Gastrocnemius medialis (tissue), 4 donors: ENCODE measurements around the gene GLB1L. TPM values are rescaled to one million over a fixed set of nuclear protein-coding genes. Genes with fewer than 3 reads are reported as not detected.
A peak's percentile ranks its signal among the peaks of the same experiment; 100 is the strongest.

Source experiments
- ATAC-seq, 2 donors: fragments of 150-250 bp; one replicate each; pipeline ENCODE4 v1.9.1; 2016
- DNase-seq, 2 donors: peaks; one replicate each; pipeline ENCODE4 v3.0.0-alpha.2; 2019
- H3K27ac ChIP-seq, 4 donors: fragments of 200-600 bp; sonication (generic); 1 replicate in 1 of 4; 2 replicates in 3 of 4; pipeline ENCODE4 v1.5.1; 2016 to 2018; ENCODE audit warnings: mild to moderate bottlenecking in 2 of 4, moderate library complexity in 1 of 4
- H3K27me3 ChIP-seq, 3 donors: fragments of 200-600 bp; sonication (generic) in 2 of 3; 1 replicate in 1 of 3; 2 replicates in 2 of 3; pipeline versions ENCODE4 v1.5.1 to v1.6.0; 2016 to 2019; ENCODE audit warnings: mild to moderate bottlenecking in 1 of 3, moderate library complexity in 1 of 3
- H3K36me3 ChIP-seq, 2 donors: fragments of 200-600 bp; sonication (generic) in 1 of 2; one replicate each; pipeline ENCODE4 v1.5.1; 2017 to 2018
- H3K4me1 ChIP-seq, 2 donors: fragments of 200-600 bp; sonication (generic) in 1 of 2; one replicate each; pipeline ENCODE4 v1.5.1; 2016 to 2017; ENCODE audit warnings: mild to moderate bottlenecking in 2 of 2
- H3K4me3 ChIP-seq, 4 donors: fragments of 200-600 bp; sonication (generic) in 3 of 4; 1 replicate in 1 of 4; 2 replicates in 3 of 4; pipeline ENCODE4 v1.5.1; 2016 to 2019; ENCODE audit warnings: mild to moderate bottlenecking in 2 of 4
- H3K9me3 ChIP-seq, 3 donors: fragments of 200-600 bp; sonication (generic) in 2 of 3; 1 replicate in 1 of 3; 2 replicates in 2 of 3; pipeline ENCODE4 v1.5.1; 2016 to 2019
- POLR2A ChIP-seq, 2 donors: fragments of 450-650 bp; IDR thresholded peaks; one replicate each; pipeline ENCODE4 v1.6.1; 2017; ENCODE audit warnings: antibody characterized with exemption in 2 of 2, mild to moderate bottlenecking in 2 of 2, moderate library complexity in 2 of 2
- in situ Hi-C, 4 donors: fragments of 200-750 bp; cut with MboI; loops; one replicate each; pipeline versions ENCODE4 v1.15.0 to v1.8.0; 2017; ENCODE audit warnings: low sequenced_read_pairs in 4 of 4
- intact Hi-C: fragments of 100-400 bp; cut with DNase I; formaldehyde crosslinking; loops from one replicate; pipeline ENCODE4 v1.15.1; 2023; ENCODE audit warnings: low total_unique reads
- total RNA-seq, 4 donors: library from RNA; depleted of rRNA; stranded (reverse); fragments of >200 nt; gene quantifications; one replicate each; pipeline versions ENCODE4 v1.1.0 to v1.2.3, GENCODE V29; 2016
- TF ChIP-seq, protein P1 (sequence below), 5 experiments: fragments of 450-650 bp in 3 of 5; fragments of 200-600 bp in 2 of 5; sonication (generic) in 2 of 5; IDR thresholded peaks in 4 of 5; conservative IDR thresholded peaks in 1 of 5; 1 replicate in 4 of 5; 2 replicates in 1 of 5; pipeline ENCODE4 v1.5.1; 2016 to 2019; ENCODE audit warnings: antibody characterized with exemption in 5 of 5, mild to moderate bottlenecking in 3 of 5, moderate library complexity in 3 of 5

The GLB1L gene
- total RNA-seq, 4 donors from 2014 or later, result 1.0 to 3.6 (median 1.3) TPM

DNA sequence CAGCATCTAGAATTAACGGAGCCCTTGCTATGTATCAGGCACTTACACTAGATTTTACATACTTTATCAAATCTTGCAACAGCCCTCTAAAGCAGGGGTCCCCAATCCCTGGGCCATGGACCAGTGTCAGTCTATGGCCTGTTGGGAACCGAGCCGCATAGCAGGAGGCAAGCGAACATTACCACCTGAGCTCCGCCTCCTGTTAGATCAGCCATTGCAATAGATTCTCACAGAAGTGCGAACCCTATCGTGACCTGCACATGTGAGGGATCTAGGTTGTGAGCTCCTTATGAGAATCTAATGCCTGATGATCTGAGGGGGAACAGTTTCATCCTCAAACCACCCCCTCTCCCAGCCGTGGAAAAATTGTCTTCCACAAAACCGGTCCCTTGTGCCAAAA lies 47.4 kb upstream of the GLB1L start:
- H3K27ac ChIP-seq, result no peak overlapping the region
- no peak overlapping the region for H3K4me3 ChIP-seq
- TF ChIP-seq, protein P1, sequence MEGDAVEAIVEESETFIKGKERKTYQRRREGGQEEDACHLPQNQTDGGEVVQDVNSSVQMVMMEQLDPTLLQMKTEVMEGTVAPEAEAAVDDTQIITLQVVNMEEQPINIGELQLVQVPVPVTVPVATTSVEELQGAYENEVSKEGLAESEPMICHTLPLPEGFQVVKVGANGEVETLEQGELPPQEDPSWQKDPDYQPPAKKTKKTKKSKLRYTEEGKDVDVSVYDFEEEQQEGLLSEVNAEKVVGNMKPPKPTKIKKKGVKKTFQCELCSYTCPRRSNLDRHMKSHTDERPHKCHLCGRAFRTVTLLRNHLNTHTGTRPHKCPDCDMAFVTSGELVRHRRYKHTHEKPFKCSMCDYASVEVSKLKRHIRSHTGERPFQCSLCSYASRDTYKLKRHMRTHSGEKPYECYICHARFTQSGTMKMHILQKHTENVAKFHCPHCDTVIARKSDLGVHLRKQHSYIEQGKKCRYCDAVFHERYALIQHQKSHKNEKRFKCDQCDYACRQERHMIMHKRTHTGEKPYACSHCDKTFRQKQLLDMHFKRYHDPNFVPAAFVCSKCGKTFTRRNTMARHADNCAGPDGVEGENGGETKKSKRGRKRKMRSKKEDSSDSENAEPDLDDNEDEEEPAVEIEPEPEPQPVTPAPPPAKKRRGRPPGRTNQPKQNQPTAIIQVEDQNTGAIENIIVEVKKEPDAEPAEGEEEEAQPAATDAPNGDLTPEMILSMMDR (IDR thresholded peaks at IDR 0.05 in 4 of 5, conservative IDR thresholded peaks at IDR 0.05 in 1 of 5), result no peak
- no peak for TF ChIP-seq POLR2A (IDR thresholded peaks at IDR 0.05)
- H3K36me3 ChIP-seq, result no peaks in the 10 kb centered on the region
- DNase-seq, result peak in 1 of 2 donors; percentile 7
- no peaks in the 10 kb centered on the region for H3K9me3 ChIP-seq
- peaks cover 8 to 10% of the 10 kb centered on the region in 2 donors for H3K4me1 ChIP-seq
- in situ Hi-C loops (loop anchor here in 2 of 4 donors (10.0 to 25.0 kb wide), 3 partner anchors 128 to 245 kb away; partner anchors contain the start of genes NHEJ1 (in 2 of the 2), CHPF (in 1 of the 2), SLC23A3 (in 1 of the 2) and TMEM198 (in 1 of the 2)), intact Hi-C loops (loop anchor here (10.0 kb wide), 2 partner anchors 242 to 298 kb away; partner anchors contain the start of gene CRYBA2)
- no peaks in the 10 kb centered on the region for H3K27me3 ChIP-seq
- ATAC-seq, result no peak

DNA sequence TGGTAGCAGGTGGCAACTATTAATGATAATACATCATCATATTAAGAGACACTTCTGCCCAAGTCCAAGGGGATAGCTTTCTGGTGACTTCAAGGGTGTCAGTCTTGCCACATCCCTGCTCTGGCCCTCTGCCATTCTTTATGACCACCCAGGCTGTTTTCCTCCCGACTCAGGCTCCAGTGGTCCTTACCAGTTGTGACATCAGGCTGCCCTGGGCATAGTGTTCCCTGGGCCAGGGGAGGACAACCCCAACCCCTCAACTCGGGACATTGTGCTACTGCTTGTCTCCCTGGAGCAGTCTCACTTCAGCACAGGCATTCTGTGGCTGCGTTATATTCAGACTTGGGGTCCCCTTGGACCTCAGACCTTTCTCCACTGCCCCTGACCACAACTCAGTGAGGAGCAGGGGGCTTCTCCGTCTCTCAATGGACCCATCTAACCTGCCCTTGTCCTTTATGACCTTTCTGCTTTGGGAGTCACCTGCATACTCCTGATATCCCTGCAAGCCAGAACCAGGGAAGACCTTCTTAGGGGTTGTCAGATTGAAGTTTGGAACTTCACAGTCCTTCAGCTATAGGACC lies 46.8 kb upstream of the GLB1L start:
- ATAC-seq, result no peak
- peaks cover 8 to 10% of the 10 kb centered on the region in 2 donors for H3K4me1 ChIP-seq
- intact Hi-C loops, result loop anchor here (10.0 kb wide), 2 partner anchors 243 to 297 kb away; partner anchors contain the start of gene CRYBA2
- in situ Hi-C loops, result loop anchor here in 2 of 4 donors (10.0 to 25.0 kb wide), 3 partner anchors 127 to 245 kb away; partner anchors contain the start of genes NHEJ1 (in 2 of the 2), CHPF (in 1 of the 2), SLC23A3 (in 1 of the 2) and TMEM198 (in 1 of the 2)
- no peaks in the 10 kb centered on the region for H3K9me3 ChIP-seq
- H3K27me3 ChIP-seq, result no peaks in the 10 kb centered on the region
- DNase-seq, result peak in 1 of 2 donors; percentile 4
- no peaks in the 10 kb centered on the region for H3K36me3 ChIP-seq
- H3K4me3 ChIP-seq, result no peak overlapping the region
- no peak for TF ChIP-seq POLR2A (IDR thresholded peaks at IDR 0.05)
- TF ChIP-seq, protein P1 (IDR thresholded peaks at IDR 0.05 in 4 of 5, conservative IDR thresholded peaks at IDR 0.05 in 1 of 5), result no peak
- H3K27ac ChIP-seq, result no peak overlapping the region

DNA sequence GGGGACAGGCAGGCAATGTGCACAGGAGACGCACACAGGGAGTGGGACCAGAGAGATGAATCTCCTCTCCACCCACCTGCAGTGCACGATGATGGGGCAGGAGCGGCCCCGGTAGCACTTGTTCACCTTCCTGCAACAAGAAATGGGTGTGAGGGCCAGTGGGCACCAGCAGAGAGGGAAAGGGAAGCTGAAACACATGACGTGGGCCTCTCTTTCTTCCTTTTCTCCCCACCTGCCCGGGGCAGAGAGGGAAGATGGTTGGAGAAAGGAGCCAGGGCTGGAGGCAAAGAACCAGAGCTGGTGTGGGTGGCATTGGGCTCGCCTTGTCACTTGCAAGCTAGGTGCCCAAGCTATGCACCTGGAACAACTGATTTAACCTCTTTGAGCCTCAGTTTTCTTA lies 46.1 kb upstream of the GLB1L start:
- Histone ChIP-seq H3K4me3 (no peak overlapping the region), H3K4me1 (peaks cover 8 to 10% of the 10 kb centered on the region in 2 donors), H3K9me3 (no peaks in the 10 kb centered on the region), H3K27ac (no peak overlapping the region), H3K27me3 (no peaks in the 10 kb centered on the region), H3K36me3 (no peaks in the 10 kb centered on the region)
- TF ChIP-seq, protein P1 (IDR thresholded peaks at IDR 0.05 in 4 of 5, conservative IDR thresholded peaks at IDR 0.05 in 1 of 5), result no peak
- TF ChIP-seq POLR2A (IDR thresholded peaks at IDR 0.05), result no peak
- ATAC-seq (no peak), DNase-seq (peak in 1 of 2 donors; percentile 4)
- in situ Hi-C loops, result loop anchor here in 2 of 4 donors (10.0 to 25.0 kb wide), 3 partner anchors 127 to 246 kb away; partner anchors contain the start of genes NHEJ1 (in 2 of the 2), CHPF (in 1 of the 2), SLC23A3 (in 1 of the 2) and TMEM198 (in 1 of the 2)
- intact Hi-C loops, result loop anchor here (10.0 kb wide), 2 partner anchors 243 to 297 kb away; partner anchors contain the start of gene CRYBA2

DNA sequence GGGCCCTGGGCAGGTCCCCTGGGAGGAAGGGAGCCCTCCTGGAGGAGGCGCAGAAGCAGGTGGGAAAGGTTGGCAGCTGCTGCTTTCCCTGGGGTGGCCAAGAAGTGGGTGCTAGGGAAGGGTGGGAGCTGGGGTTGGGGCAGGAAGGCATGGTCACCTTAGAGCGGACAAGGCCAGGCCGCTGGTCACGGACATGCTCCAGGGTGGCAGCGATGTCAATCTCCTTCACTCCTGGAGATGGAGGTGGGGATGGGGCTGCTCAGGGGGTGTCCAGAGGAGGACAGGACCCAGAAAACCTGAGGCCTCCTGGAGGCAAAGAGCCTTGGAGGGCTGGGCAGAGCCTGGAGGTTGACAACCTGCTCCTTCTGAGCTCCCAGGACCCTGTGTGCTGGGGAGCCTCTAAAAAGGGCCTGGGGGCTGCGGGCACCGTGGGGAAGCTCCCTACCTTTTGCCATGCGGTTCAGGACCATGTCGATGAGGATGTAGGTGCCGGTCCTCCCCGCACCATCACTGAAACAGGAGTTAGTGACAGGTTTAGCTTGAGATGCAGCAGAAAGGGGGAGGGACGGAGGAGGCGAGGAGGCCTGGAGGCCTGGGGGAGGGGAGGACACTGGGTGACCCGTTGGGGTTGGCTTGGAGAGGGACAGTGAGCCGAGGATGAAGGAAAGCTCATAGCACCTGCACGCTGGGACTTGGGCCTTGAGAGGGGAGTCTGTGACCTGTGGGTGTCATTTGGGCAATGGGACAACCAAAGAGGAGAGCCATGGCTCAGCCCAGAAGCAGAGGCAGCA lies 45.3 kb upstream of the GLB1L start:
- H3K4me3 ChIP-seq, result no peak overlapping the region
- in situ Hi-C loops, result loop anchor here in 2 of 4 donors (10.0 to 25.0 kb wide), 3 partner anchors 126 to 247 kb away; partner anchors contain the start of genes NHEJ1 (in 2 of the 2), CHPF (in 1 of the 2), SLC23A3 (in 1 of the 2) and TMEM198 (in 1 of the 2)
- H3K36me3 ChIP-seq, result peaks cover 0 to under 1% of the 10 kb centered on the region in 2 donors
- no peaks in the 10 kb centered on the region for H3K9me3 ChIP-seq
- ATAC-seq (no peak), DNase-seq (peak in 1 of 2 donors; percentile 9)
- intact Hi-C loops, result loop anchor here (10.0 kb wide), 2 partner anchors 244 to 296 kb away; partner anchors contain the start of gene CRYBA2
- peak overlapping the region in 1 of 4 donors; percentile 35 for H3K27ac ChIP-seq
- H3K27me3 ChIP-seq, result no peaks in the 10 kb centered on the region
- H3K4me1 ChIP-seq, result peaks cover 8 to 10% of the 10 kb centered on the region in 2 donors
- no peak for TF ChIP-seq POLR2A (IDR thresholded peaks at IDR 0.05)
- TF ChIP-seq, protein P1 (IDR thresholded peaks at IDR 0.05 in 4 of 5, conservative IDR thresholded peaks at IDR 0.05 in 1 of 5), result no peak
